Uterus (tissue), 4 donors: ENCODE data around the gene CHD5. TPM values are rescaled to one million over a fixed set of nuclear protein-coding genes. Genes with fewer than 3 reads are reported as not detected.

Experiments
- DNase-seq, 2 donors: peaks; one replicate each; pipeline ENCODE4 v3.0.0-alpha.2; 2019 to 2020
- H3K27ac ChIP-seq, 2 donors: fragments of 200-600 bp; sonication (generic); 1 replicate in 1 of 2; 2 replicates in 1 of 2; pipeline ENCODE4 v1.5.1; 2016 to 2018
- H3K27me3 ChIP-seq, 2 donors: fragments of 200-600 bp; sonication (generic); one replicate each; pipeline ENCODE4 v1.5.1; 2018 to 2019; ENCODE audit warnings: control low read depth in 1 of 2
- H3K36me3 ChIP-seq, 2 donors: fragments of 200-600 bp; sonication (generic); one replicate each; pipeline ENCODE4 v1.5.1; 2019; ENCODE audit warnings: control low read depth in 1 of 2
- H3K4me1 ChIP-seq, 2 donors: fragments of 200-600 bp; sonication (generic); one replicate each; pipeline ENCODE4 v1.5.1; 2018 to 2019; ENCODE audit warnings: control low read depth in 1 of 2
- H3K4me3 ChIP-seq, 2 donors: fragments of 200-600 bp; sonication (generic); 1 replicate in 1 of 2; 2 replicates in 1 of 2; pipeline ENCODE4 v1.5.1; 2018 to 2019; ENCODE audit warnings: mild to moderate bottlenecking in 1 of 2
- H3K9me3 ChIP-seq, 2 donors: fragments of 200-600 bp; sonication (generic); one replicate each; pipeline ENCODE4 v1.5.1; 2019; ENCODE audit warnings: control low read depth in 1 of 2
- CTCF ChIP-seq, 4 experiments: fragments of 200-600 bp in 2 of 4; fragments of 450-650 bp in 2 of 4; sonication (generic) in 2 of 4; IDR thresholded peaks; one replicate each; pipeline ENCODE4 v1.5.1; 2016 to 2019; ENCODE audit warnings: antibody characterized with exemption in 4 of 4, mild to moderate bottlenecking in 2 of 4, moderate library complexity in 1 of 4
- POLR2A ChIP-seq, 2 donors: fragments of 450-650 bp; IDR thresholded peaks; one replicate each; pipeline ENCODE4 v1.6.1; 2016; ENCODE audit warnings: antibody characterized with exemption in 2 of 2, mild to moderate bottlenecking in 1 of 2, moderate library complexity in 1 of 2
- intact Hi-C: fragments of 100-400 bp; cut with DNase I; formaldehyde crosslinking; loops from one replicate; pipeline ENCODE4 v1.15.1; 2023; ENCODE audit warnings: low total_unique reads
- total RNA-seq, 4 donors: library from RNA; depleted of rRNA in 3 of 4; stranded (reverse); fragments of >200 nt in 3 of 4; gene quantifications; one replicate each; pipeline versions ENCODE4 v1.1.0 to v1.2.4, GENCODE V29; 2014 to 2023
- donor health status: DM: yes; HTN: yes; CAD: no.

The CHD5 gene
- total RNA-seq, 4 donors from 2014 or later: 0.69 to 1.3 TPM; not detected in 2

GRCh38 chr1:6126521-6127067, 53.5 kb downstream of the CHD5 start:
- no peaks in the 10 kb centered on the region for H3K27me3 ChIP-seq
- no peak for DNase-seq
- no peaks in the 10 kb centered on the region for H3K4me1 ChIP-seq
- no peaks in the 10 kb centered on the region for H3K9me3 ChIP-seq
- intact Hi-C loops: no loop called here
- TF ChIP-seq POLR2A (IDR thresholded peaks at IDR 0.05) (no peak), CTCF (IDR thresholded peaks at IDR 0.05) (no peak)
- no peak overlapping the region for H3K27ac ChIP-seq
- no peak overlapping the region for H3K4me3 ChIP-seq
- H3K36me3 ChIP-seq: no peaks in the 10 kb centered on the region

- H3K9me3 ChIP-seq: no peaks in the 10 kb centered on the region
- DNase-seq: no peak
- H3K4me3 ChIP-seq: no peak overlapping the region
- H3K27me3 ChIP-seq: no peaks in the 10 kb centered on the region
- no peaks in the 10 kb centered on the region for H3K36me3 ChIP-seq
- no peak for TF ChIP-seq POLR2A (IDR thresholded peaks at IDR 0.05)
- TF ChIP-seq CTCF (IDR thresholded peaks at IDR 0.05): no peak
- H3K27ac ChIP-seq: no peak overlapping the region
- H3K4me1 ChIP-seq: no peaks in the 10 kb centered on the region
- intact Hi-C loops: no loop called here
Measured at GRCh38 chr1:6126028-6126427, 54.1 kb downstream of the CHD5 start.

- H3K4me1 ChIP-seq: no peaks in the 10 kb centered on the region
- H3K27ac ChIP-seq: no peak overlapping the region
- DNase-seq: no peak
- no peak overlapping the region for H3K4me3 ChIP-seq
- H3K36me3 ChIP-seq: no peaks in the 10 kb centered on the region
- H3K9me3 ChIP-seq: no peaks in the 10 kb centered on the region
- TF ChIP-seq CTCF (IDR thresholded peaks at IDR 0.05) (no peak), POLR2A (IDR thresholded peaks at IDR 0.05) (no peak)
- H3K27me3 ChIP-seq: no peaks in the 10 kb centered on the region
- intact Hi-C loops: no loop called here
Measured at GRCh38 chr1:6125366-6125765, 54.8 kb downstream of the CHD5 start.

GRCh38 chr1:6124746-6125365, 55.3 kb downstream of the CHD5 start:
- H3K9me3 ChIP-seq: no peaks in the 10 kb centered on the region
- H3K4me3 ChIP-seq: no peak overlapping the region
- H3K4me1 ChIP-seq: no peaks in the 10 kb centered on the region
- no peaks in the 10 kb centered on the region for H3K36me3 ChIP-seq
- DNase-seq: no peak
- intact Hi-C loops: no loop called here
- no peak overlapping the region for H3K27ac ChIP-seq
- no peaks in the 10 kb centered on the region for H3K27me3 ChIP-seq
- TF ChIP-seq CTCF (IDR thresholded peaks at IDR 0.05) (no peak), POLR2A (IDR thresholded peaks at IDR 0.05) (no peak)

GRCh38 chr1:6124341-6124740, 55.8 kb downstream of the CHD5 start:
- H3K4me3 ChIP-seq: no peak overlapping the region
- H3K27me3 ChIP-seq: no peaks in the 10 kb centered on the region
- TF ChIP-seq CTCF (IDR thresholded peaks at IDR 0.05) (no peak), POLR2A (IDR thresholded peaks at IDR 0.05) (no peak)
- no peak for DNase-seq
- H3K27ac ChIP-seq: no peak overlapping the region
- no peaks in the 10 kb centered on the region for H3K36me3 ChIP-seq
- no peaks in the 10 kb centered on the region for H3K4me1 ChIP-seq
- H3K9me3 ChIP-seq: no peaks in the 10 kb centered on the region
- intact Hi-C loops: no loop called here
